Measurements from ENCODE around the gene SP1. TPM values are rescaled to one million over a fixed set of nuclear protein-coding genes. Genes with fewer than 3 reads are reported as not detected.
A peak's percentile ranks its signal among the peaks of the same experiment; 100 is the strongest.

SP1 gene
- total RNA-seq, 1 experiment from 2014 or later = 87.2 TPM

- H3K4me1 Mint-ChIP-seq = peaks cover 14% of the 10 kb centered on the region
- H3K27ac Mint-ChIP-seq = no peak overlapping the region
- peak overlapping the region; percentile 50 for H3K4me3 Mint-ChIP-seq
- H3K27me3 Mint-ChIP-seq (ENCODE audit: low read depth) = peaks cover 46% of the 10 kb centered on the region
- ATAC-seq = no peak
- no peak for TF ChIP-seq EMX1 (CRISPR knock-in tag; IDR thresholded peaks at IDR 0.05)
- no peak for TF ChIP-seq ZNF232 (CRISPR knock-in tag; IDR thresholded peaks at IDR 0.05)
- TF ChIP-seq ZNF512 (CRISPR knock-in tag; IDR thresholded peaks at IDR 0.05; ENCODE audit: borderline replicate concordance) = no peak
- TF ChIP-seq ZNF425 (CRISPR knock-in tag; conservative IDR thresholded peaks at IDR 0.05) = no peak
- ChIA-PET CTCF (interaction anchor here (2.7 to 8.6 kb wide), 3 partner anchors 10 to 146 kb away, joined by 9 to 148 read pairs (median 21); partner anchors contain the start of gene AAAS), POLR2A (no interaction called here)
- no peaks in the 10 kb centered on the region for H3K9me3 Mint-ChIP-seq
- no peak for DNase-seq (ENCODE audit: low spot score)
- no peaks in the 10 kb centered on the region for H3K36me3 Mint-ChIP-seq
These were observed 36.5 kb upstream of the SP1 start for GRCh38 chr12:53343449-53343848.

GRCh38 chr12:53343969-53344368 lies 36.0 kb upstream of the SP1 start:
- POLR2A ChIA-PET = interaction anchor here (0.6 to 1.9 kb wide), 3 partner anchors 23 to 129 kb away, joined by 3 to 10 read pairs (median 3); partner anchors contain the start of gene AAAS
- Mint-ChIP-seq H3K27me3 (ENCODE audit: low read depth) (peaks cover 46% of the 10 kb centered on the region), H3K4me1 (peaks cover 13% of the 10 kb centered on the region), H3K4me3 (peak overlapping the region; percentile 62), H3K9me3 (no peaks in the 10 kb centered on the region), H3K27ac (no peak overlapping the region), H3K36me3 (no peaks in the 10 kb centered on the region)
- no peak for ATAC-seq
- TF ChIP-seq ZNF512 (CRISPR knock-in tag; IDR thresholded peaks at IDR 0.05; ENCODE audit: borderline replicate concordance) (no peak), E2F1 (CRISPR knock-in tag; IDR thresholded peaks at IDR 0.05) (no peak), CTCF (IDR thresholded peaks at IDR 0.05) (no peak), FOXP1 (CRISPR knock-in tag; IDR thresholded peaks at IDR 0.05; ENCODE audit: borderline replicate concordance) (no peak), FOXP4 (CRISPR knock-in tag; IDR thresholded peaks at IDR 0.05) (no peak), SOX15 (CRISPR knock-in tag; IDR thresholded peaks at IDR 0.05) (no peak), JAZF1 (CRISPR knock-in tag; IDR thresholded peaks at IDR 0.05) (no peak), ESRRA (CRISPR knock-in tag; IDR thresholded peaks at IDR 0.05; ENCODE audit: borderline replicate concordance) (no peak), ZNF423 (CRISPR knock-in tag; IDR thresholded peaks at IDR 0.05) (no peak), ETV6 (CRISPR knock-in tag; IDR thresholded peaks at IDR 0.05) (no peak), NR2C2 (CRISPR knock-in tag; IDR thresholded peaks at IDR 0.05) (no peak), CREM (CRISPR knock-in tag; IDR thresholded peaks at IDR 0.05) (no peak), ZBTB21 (CRISPR knock-in tag; IDR thresholded peaks at IDR 0.05; ENCODE audit: borderline replicate concordance) (no peak), ELF4 (CRISPR knock-in tag; IDR thresholded peaks at IDR 0.05; ENCODE audit: low read depth) (no peak), AR (CRISPR knock-in tag; IDR thresholded peaks at IDR 0.05) (no peak)
- DNase-seq (ENCODE audit: low spot score) = no peak
- CTCF ChIA-PET = interaction anchor here (1.0 to 8.6 kb wide), 9 partner anchors 9 to 164 kb away, joined by 5 to 148 read pairs (median 13); partner anchors contain the start of genes AAAS, CSAD, NPFF and SP1
